Posterior vena cava (tissue), 2 donors: ENCODE results near the gene ZNF622. TPM values are rescaled to one million over a fixed set of nuclear protein-coding genes. Genes with fewer than 3 reads are reported as not detected.
"Not testable (repeated sequence)": the region's sequence is repeated elsewhere in the genome, so short reads cannot be mapped to it uniquely, and the experiment has no call there.

Experiments
- DNase-seq: peaks from one replicate; pipeline ENCODE4 v3.0.0-alpha.2; 2020; ENCODE audit warnings: low spot score
- intact Hi-C, 2 donors: fragments of 100-400 bp; cut with DNase I; formaldehyde crosslinking; loops; one replicate each; pipeline versions ENCODE4 v1.14.1 to v1.14.2; 2022 to 2023
- total RNA-seq, 2 donors: library from RNA; stranded (reverse); fragmentation: NEBNext Ultra II Directional; extraction: Animal tissue kit (Norgen Biotek cat#: 25700); gene quantifications; one replicate each; pipeline ENCODE4 v1.2.1, GENCODE V29; 2021
- donor health status: DM: yes; HTN: yes; CAD: no.
- donor health status: DM: yes; HTN: yes; CAD: no.

The ZNF622 gene
- total RNA-seq, 2 donors from 2014 or later, result 18.7 to 21.9 TPM

- intact Hi-C loops, result no loop called here
- DNase-seq, result no peak
Measured at GRCh38 chr5:16450163-16450562, 15.4 kb downstream of the ZNF622 start.

- DNase-seq, result no peak
- intact Hi-C loops, result no loop called here
Measured at GRCh38 chr5:16446993-16447392, 18.6 kb downstream of the ZNF622 start.

- intact Hi-C loops, result no loop called here
- DNase-seq, result no peak
Measured at GRCh38 chr5:16437977-16438376, 27.6 kb downstream of the ZNF622 start.

- DNase-seq, intact Hi-C loops: not testable (repeated sequence)
Measured at GRCh38 chr5:16436065-16436682, 29.4 kb downstream of the ZNF622 start.

- DNase-seq, result no peak
- intact Hi-C loops, result no loop called here
Measured at GRCh38 chr5:16431490-16431889, 34.1 kb downstream of the ZNF622 start.

GRCh38 chr5:16430349-16431089, 35.1 kb downstream of the ZNF622 start:
- intact Hi-C loops, result no loop called here
- DNase-seq, result no peak

GRCh38 chr5:16428359-16428758, 37.2 kb downstream of the ZNF622 start:
- intact Hi-C loops, result no loop called here
- DNase-seq, result no peak

GRCh38 chr5:16427587-16427986, 38.0 kb downstream of the ZNF622 start:
- intact Hi-C loops, result no loop called here
- no peak for DNase-seq

- intact Hi-C loops, result no loop called here
- no peak for DNase-seq
Measured at GRCh38 chr5:16418471-16418922, 47.1 kb downstream of the ZNF622 start.

- no peak for DNase-seq
- intact Hi-C loops, result no loop called here
Measured at GRCh38 chr5:16417398-16418074, 48.1 kb downstream of the ZNF622 start.

GRCh38 chr5:16414861-16415260, 50.7 kb downstream of the ZNF622 start:
- intact Hi-C loops, result no loop called here
- no peak for DNase-seq

GRCh38 chr5:16413166-16413860, 52.3 kb downstream of the ZNF622 start:
- intact Hi-C loops, result no loop called here
- DNase-seq, result no peak

- intact Hi-C loops, result no loop called here
- DNase-seq, result no peak
Measured at GRCh38 chr5:16412556-16412955, 53.0 kb downstream of the ZNF622 start.

- DNase-seq, result no peak
- intact Hi-C loops, result no loop called here
Measured at GRCh38 chr5:16411741-16412455, 53.7 kb downstream of the ZNF622 start.

- intact Hi-C loops, result no loop called here
- DNase-seq, result no peak
Measured at GRCh38 chr5:16411235-16411634, 54.4 kb downstream of the ZNF622 start.

- intact Hi-C loops, result no loop called here
- no peak for DNase-seq
Measured at GRCh38 chr5:16410338-16410737, 55.3 kb downstream of the ZNF622 start.

- intact Hi-C loops, result no loop called here
Measured at GRCh38 chr5:16406630-16407029, 59.0 kb downstream of the ZNF622 start.

GRCh38 chr5:16406023-16406422, 59.6 kb downstream of the ZNF622 start:
- intact Hi-C loops, result no loop called here
- no peak for DNase-seq

More at GRCh38 chr5:16406630-16407029, 59.0 kb downstream of the ZNF622 start:
- no peak for DNase-seq
